ENCODE measurements around the gene PBX3.

The PBX3 gene

GRCh38 chr9:125761676-125762450 lies 14.7 kb downstream of the PBX3 start:
- no peak for DNase-seq (ENCODE audit: low read depth)
- TF ChIP-seq, protein P1, sequence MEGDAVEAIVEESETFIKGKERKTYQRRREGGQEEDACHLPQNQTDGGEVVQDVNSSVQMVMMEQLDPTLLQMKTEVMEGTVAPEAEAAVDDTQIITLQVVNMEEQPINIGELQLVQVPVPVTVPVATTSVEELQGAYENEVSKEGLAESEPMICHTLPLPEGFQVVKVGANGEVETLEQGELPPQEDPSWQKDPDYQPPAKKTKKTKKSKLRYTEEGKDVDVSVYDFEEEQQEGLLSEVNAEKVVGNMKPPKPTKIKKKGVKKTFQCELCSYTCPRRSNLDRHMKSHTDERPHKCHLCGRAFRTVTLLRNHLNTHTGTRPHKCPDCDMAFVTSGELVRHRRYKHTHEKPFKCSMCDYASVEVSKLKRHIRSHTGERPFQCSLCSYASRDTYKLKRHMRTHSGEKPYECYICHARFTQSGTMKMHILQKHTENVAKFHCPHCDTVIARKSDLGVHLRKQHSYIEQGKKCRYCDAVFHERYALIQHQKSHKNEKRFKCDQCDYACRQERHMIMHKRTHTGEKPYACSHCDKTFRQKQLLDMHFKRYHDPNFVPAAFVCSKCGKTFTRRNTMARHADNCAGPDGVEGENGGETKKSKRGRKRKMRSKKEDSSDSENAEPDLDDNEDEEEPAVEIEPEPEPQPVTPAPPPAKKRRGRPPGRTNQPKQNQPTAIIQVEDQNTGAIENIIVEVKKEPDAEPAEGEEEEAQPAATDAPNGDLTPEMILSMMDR (IDR thresholded peaks at IDR 0.05; ENCODE audit: control insufficient read depth, extremely low read depth, insufficient read depth) = no peak
- no peak overlapping the region for H3K4me3 ChIP-seq (ENCODE audit: low read depth, low read length)

DNA sequence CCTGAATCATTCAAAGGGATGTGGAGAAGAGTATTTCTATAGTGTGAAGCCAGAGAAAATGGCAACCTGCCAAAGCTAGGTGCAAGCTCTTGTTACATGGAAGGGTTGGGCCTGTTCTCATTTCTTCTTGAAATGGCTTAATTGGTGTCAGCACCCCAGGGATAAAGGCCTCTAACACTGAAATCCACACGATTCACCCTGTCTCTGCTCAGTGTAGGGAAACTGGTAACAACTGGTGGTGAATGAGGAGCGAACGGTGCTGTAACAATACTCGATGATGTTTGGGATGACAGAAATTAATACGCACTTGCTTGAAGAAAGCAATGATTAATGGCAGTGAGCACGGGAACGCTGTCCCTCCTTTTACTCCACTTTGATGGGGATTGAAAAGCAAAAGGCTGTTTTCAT lies 16.2 kb downstream of the PBX3 start:
- TF ChIP-seq, protein P1 (IDR thresholded peaks at IDR 0.05; ENCODE audit: control insufficient read depth, extremely low read depth, insufficient read depth) = no peak
- DNase-seq (ENCODE audit: low read depth) = no peak
- H3K4me3 ChIP-seq (ENCODE audit: low read depth, low read length) = no peak overlapping the region

DNA sequence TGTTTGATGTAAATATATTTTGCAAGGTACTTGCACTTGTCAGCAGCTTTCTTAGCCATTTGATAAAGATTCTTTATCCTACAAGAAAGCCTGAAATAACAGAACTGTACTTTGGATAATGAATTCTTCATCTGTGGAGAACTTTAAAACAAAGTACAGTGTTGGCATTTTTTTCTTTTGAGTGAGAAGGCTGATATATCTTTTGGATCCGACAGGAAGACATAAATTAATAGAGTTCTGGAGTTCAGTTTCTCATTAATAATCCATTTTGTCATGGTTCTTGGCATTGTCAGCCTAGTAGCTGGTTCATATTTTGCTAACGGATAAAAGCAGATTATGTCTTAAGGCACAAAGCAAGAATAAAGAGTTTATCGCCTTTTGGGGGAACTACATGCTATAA lies 17.0 kb downstream of the PBX3 start:
- H3K4me3 ChIP-seq (ENCODE audit: low read depth, low read length) = no peak overlapping the region
- no peak for DNase-seq (ENCODE audit: low read depth)
- TF ChIP-seq, protein P1 (IDR thresholded peaks at IDR 0.05; ENCODE audit: control insufficient read depth, extremely low read depth, insufficient read depth) = no peak

DNA sequence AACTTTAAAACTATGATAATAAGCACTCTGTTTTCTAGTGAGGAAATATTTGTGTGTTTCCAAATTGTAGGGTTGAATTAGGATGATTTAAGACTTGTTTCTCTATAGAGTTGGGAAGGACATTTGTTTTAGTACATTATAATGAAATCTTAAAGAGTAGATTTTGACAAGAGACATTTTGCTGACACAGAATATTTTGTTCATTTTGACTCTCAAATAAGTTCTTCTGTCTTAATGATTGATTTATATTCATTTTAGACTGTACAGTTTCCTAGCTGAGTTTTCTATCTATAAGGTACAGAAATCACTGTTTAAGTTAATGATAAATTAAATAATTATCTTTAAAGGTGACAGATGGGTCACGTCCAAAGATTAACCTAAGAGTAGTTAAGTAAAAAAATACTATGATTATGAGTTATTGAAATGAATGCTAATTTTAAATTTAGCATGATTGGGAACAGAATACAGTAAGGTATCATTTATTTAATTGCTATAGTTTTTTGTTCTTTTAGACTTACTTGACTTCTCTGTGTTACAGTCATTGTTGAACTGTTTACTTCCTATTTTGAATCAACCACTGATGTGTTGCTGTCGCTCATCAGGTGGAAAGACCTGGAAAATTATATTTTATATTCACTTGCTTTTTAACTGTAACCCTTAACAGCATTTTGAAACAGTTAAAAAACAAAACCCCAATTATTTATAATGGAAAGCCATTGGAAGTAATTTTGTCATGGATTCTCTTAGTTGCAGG lies 19.5 kb downstream of the PBX3 start:
- TF ChIP-seq, protein P1 (IDR thresholded peaks at IDR 0.05; ENCODE audit: control insufficient read depth, extremely low read depth, insufficient read depth) = no peak
- H3K4me3 ChIP-seq (ENCODE audit: low read depth, low read length) = no peak overlapping the region
- DNase-seq (ENCODE audit: low read depth) = no peak

- TF ChIP-seq, protein P1 (IDR thresholded peaks at IDR 0.05; ENCODE audit: control insufficient read depth, extremely low read depth, insufficient read depth) = no peak
- no peak overlapping the region for H3K4me3 ChIP-seq (ENCODE audit: low read depth, low read length)
- DNase-seq (ENCODE audit: low read depth) = no peak
Measured at GRCh38 chr9:125767349-125767748, 20.2 kb downstream of the PBX3 start.

GRCh38 chr9:125768803-125769202 lies 21.6 kb downstream of the PBX3 start:
- DNase-seq (ENCODE audit: low read depth) = no peak
- H3K4me3 ChIP-seq (ENCODE audit: low read depth, low read length) = no peak overlapping the region
- TF ChIP-seq, protein P1 (IDR thresholded peaks at IDR 0.05; ENCODE audit: control insufficient read depth, extremely low read depth, insufficient read depth) = no peak
